Measurements from ENCODE around the gene CNKSR3. TPM values are rescaled to one million over a fixed set of nuclear protein-coding genes. Genes with fewer than 3 reads are reported as not detected.

CNKSR3 gene
- total RNA-seq, 4 donors from 2014 or later, result 4.5 to 7.8 (median 7.0) TPM

DNA sequence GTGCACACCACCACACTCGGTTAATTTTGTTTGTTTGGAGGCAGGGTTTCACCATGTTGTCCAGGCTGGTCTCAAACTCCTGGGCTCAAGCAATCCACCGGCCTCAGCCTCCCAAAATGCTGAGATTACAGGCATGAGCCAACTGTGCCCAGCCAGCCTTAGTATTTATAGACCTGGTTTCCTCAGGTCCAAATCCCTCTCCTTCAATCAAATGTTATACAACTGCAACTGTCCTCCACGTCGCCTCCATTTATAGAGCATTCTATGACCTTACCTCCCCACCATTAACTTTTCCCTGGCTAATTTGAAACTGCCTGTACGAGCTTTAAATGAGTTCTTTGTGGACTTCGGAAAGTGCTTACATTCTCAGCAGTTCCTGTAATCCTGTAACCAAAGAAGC, 114.6 kb downstream of the CNKSR3 start:
- 95 to 98% methylated on average over 6 of the region's 6 CpGs for WGBS, 2 donors
- Histone ChIP-seq H3K9me3 (no peaks in the 10 kb centered on the region), H3K36me3 (no peaks in the 10 kb centered on the region), H3K4me3 (replicated peaks in 1 of 3) (no peak overlapping the region), H3K27ac (no peak overlapping the region), H3K4me1 (no peaks in the 10 kb centered on the region), H3K27me3 (no peaks in the 10 kb centered on the region)
- no peak for DNase-seq
- TF ChIP-seq, protein P1, sequence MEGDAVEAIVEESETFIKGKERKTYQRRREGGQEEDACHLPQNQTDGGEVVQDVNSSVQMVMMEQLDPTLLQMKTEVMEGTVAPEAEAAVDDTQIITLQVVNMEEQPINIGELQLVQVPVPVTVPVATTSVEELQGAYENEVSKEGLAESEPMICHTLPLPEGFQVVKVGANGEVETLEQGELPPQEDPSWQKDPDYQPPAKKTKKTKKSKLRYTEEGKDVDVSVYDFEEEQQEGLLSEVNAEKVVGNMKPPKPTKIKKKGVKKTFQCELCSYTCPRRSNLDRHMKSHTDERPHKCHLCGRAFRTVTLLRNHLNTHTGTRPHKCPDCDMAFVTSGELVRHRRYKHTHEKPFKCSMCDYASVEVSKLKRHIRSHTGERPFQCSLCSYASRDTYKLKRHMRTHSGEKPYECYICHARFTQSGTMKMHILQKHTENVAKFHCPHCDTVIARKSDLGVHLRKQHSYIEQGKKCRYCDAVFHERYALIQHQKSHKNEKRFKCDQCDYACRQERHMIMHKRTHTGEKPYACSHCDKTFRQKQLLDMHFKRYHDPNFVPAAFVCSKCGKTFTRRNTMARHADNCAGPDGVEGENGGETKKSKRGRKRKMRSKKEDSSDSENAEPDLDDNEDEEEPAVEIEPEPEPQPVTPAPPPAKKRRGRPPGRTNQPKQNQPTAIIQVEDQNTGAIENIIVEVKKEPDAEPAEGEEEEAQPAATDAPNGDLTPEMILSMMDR (IDR thresholded peaks at IDR 0.05), result no peak
- TF ChIP-seq POLR2A (IDR thresholded peaks at IDR 0.05), result no peak
- intact Hi-C loops (cut with DNase I), result no loop called here

DNA sequence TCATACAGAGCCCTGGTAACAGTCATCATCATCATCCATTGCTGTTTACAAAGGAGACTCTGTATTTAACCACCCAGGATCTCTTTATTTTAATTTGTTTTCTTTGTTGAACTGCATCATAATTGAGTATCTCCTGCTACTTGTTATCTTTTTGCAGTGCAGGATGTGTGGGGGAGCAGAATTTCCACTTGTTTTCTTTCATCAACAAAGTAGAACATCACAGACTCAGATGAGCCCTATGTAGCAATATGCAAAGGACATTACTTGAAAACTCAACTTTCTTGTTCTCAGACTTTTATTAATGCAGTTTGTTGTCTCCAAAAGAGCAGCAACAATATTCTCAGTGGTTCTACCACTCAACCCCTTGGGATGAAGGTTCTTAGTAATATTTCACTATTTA, 115.2 kb downstream of the CNKSR3 start:
- no peak overlapping the region for H3K27ac ChIP-seq
- H3K36me3 ChIP-seq, result no peaks in the 10 kb centered on the region
- intact Hi-C loops (cut with DNase I), result no loop called here
- no peak for DNase-seq
- no peak for TF ChIP-seq POLR2A (IDR thresholded peaks at IDR 0.05)
- TF ChIP-seq, protein P1 (IDR thresholded peaks at IDR 0.05), result no peak
- H3K4me3 ChIP-seq (replicated peaks in 1 of 3), result no peak overlapping the region
- no peaks in the 10 kb centered on the region for H3K27me3 ChIP-seq
- H3K4me1 ChIP-seq, result no peaks in the 10 kb centered on the region
- H3K9me3 ChIP-seq, result no peaks in the 10 kb centered on the region

DNA sequence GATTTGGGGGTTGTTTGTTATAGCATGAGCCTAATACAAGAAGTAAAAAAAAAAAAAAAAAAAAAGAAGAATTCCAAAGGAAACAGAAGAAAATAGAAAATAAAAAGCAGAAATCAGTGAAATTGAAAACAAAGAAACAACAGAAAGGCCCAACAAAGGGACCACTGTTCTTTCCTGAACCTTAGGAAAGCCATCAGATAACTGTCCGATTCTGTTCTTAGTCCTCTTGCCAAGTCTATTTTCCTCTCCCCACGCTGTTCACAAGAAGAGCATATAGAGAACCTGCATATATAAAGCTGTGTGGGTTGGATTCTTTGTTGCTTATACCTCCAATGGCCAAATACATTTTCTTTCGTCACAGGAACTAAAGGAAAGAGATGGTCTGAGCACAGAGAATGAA, 115.9 kb downstream of the CNKSR3 start:
- H3K27ac ChIP-seq, result no peak overlapping the region
- no peaks in the 10 kb centered on the region for H3K27me3 ChIP-seq
- no peaks in the 10 kb centered on the region for H3K36me3 ChIP-seq
- 89% methylated on average over 3 of the region's 3 CpGs for WGBS, 2 donors
- H3K9me3 ChIP-seq, result no peaks in the 10 kb centered on the region
- H3K4me3 ChIP-seq (replicated peaks in 1 of 3), result no peak overlapping the region
- intact Hi-C loops (cut with DNase I), result no loop called here
- no peaks in the 10 kb centered on the region for H3K4me1 ChIP-seq
- no peak for TF ChIP-seq POLR2A (IDR thresholded peaks at IDR 0.05)
- TF ChIP-seq, protein P1 (IDR thresholded peaks at IDR 0.05), result no peak
- no peak for DNase-seq

DNA sequence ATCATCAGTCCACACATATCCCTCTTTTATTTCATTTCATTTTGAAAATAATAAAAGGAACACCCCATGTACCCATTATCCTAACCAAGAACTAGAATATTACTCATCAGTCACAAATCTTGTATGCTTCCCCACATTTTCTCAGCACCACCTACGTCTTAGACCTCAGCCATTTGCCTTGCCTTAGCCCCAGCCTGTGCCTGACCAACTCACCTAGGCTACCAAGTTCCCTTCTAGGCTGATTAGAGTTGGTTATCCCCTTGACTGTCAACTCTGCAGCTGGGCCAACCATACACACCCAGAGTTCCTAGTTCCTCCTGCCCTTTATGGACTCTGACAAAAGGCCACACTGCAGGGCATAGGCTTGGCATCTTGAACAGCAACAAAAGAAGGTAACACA, 120.5 kb downstream of the CNKSR3 start:
- Histone ChIP-seq H3K27ac (no peak overlapping the region), H3K9me3 (no peaks in the 10 kb centered on the region), H3K4me1 (no peaks in the 10 kb centered on the region), H3K4me3 (replicated peaks in 1 of 3) (no peak overlapping the region), H3K36me3 (no peaks in the 10 kb centered on the region), H3K27me3 (no peaks in the 10 kb centered on the region)
- intact Hi-C loops (cut with DNase I), result no loop called here
- WGBS, 2 donors, result 85 to 98% methylated on average over 1 of the region's 1 CpG
- no peak for DNase-seq
- TF ChIP-seq, protein P1 (IDR thresholded peaks at IDR 0.05), result no peak
- no peak for TF ChIP-seq POLR2A (IDR thresholded peaks at IDR 0.05)

DNA sequence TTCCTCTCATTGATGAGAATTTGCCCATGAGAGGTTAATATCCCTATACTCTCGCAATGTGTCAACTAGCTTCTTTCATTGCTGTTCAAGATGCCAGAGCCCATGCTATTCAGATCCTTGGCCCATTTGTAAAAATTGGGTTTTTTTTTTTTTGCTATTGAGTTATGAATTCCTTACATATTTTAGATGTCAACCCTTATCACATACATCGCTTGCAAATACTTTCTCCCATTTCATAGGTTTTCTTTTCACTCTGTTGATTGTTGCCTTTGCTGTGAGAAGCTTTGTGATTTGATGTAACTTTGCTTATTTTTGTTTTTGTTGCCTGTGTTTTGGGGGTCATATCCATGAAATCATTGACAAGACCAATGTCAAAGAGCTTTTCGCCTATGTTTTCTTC, 121.7 kb downstream of the CNKSR3 start:
- TF ChIP-seq, protein P1 (IDR thresholded peaks at IDR 0.05), result no peak
- no peak for TF ChIP-seq POLR2A (IDR thresholded peaks at IDR 0.05)
- Histone ChIP-seq H3K9me3 (no peaks in the 10 kb centered on the region), H3K27ac (no peak overlapping the region), H3K4me3 (replicated peaks in 1 of 3) (no peak overlapping the region), H3K36me3 (no peaks in the 10 kb centered on the region), H3K4me1 (peaks cover under 1 to 7% of the 10 kb centered on the region in 2 donors), H3K27me3 (no peaks in the 10 kb centered on the region)
- 97 to 99% methylated on average over 3 of the region's 3 CpGs for WGBS, 2 donors
- no peak for DNase-seq
- intact Hi-C loops (cut with DNase I), result no loop called here

Data from thyroid gland (tissue), 4 donors.